Central memory CD4-positive, alpha-beta T cell (primary cell): Measurements from ENCODE around the gene GLT8D2.
"Not testable (repeated sequence)": the region's sequence is repeated elsewhere in the genome, so short reads cannot be mapped to it uniquely, and the experiment has no call there.

Source experiments
- DNase-seq: peaks from one replicate; pipeline ENCODE4 v3.0.0; 2022

The GLT8D2 gene

DNA sequence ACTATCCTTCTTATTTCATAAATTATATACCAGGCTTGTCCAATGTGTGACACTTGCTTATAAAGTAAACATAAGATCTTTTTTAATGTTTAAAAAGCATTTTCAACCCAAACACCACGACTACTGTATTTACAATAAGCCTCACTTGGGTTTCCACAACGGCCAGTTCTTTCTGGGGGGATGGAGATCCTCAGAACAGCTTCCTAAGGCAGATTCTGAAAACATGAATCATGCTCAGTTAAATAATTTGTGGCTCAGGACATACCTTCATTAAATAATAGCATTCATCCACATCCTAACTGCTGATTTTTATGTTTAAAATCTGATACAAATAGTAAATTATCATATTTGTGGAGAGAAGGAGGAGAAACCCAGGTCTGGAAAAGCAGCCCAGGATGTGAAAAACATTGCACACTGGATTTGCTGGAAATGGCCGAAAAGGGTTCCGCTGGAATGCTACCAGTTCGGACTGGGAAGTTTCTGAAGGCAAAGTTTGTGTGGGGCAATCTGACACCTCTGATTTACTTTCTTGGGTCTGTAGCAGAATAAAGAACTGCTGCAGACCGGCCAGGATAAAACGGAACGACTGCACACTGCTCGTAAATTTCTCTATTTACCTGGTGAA is 597 bp downstream of the GLT8D2 start:
- no peak for DNase-seq

DNA sequence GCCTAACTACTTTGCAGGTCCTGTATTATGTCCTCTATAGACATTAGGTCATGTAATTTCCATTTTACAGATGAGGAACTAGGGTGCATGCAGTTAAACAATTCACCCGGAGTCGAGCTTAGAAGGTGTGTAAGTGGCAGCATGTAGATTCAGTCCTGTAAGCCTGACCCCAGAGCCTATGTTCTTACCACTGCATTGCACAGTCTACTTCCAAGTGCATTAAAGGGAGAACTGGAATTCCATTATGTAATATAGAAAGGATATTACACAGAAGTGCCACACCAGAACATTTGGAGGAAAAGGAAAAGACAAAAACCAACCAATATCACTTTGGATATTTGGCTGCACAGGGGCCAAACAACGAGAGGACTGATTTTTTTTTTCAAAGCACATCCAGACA is 1.2 kb downstream of the GLT8D2 start:
- DNase-seq = no peak

DNA sequence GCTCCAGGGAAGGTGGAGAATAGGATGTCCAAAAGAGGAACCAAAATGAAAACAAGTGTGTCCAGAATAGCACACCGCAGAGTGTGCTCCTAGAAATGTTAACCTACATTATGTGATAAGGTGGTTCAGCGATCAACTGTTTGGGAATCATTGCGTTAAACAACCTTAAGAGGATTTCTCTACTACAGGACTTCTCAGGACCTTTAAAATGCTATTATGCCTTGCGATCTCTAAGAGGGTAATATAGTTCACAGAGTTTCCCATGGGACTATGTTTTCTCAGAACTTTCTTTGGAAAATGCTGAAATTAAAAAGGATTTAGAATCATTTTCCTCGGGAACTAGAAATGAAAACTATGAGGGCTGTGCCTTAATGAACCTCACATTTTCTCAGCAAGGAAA is 1.8 kb downstream of the GLT8D2 start:
- no peak for DNase-seq

DNA sequence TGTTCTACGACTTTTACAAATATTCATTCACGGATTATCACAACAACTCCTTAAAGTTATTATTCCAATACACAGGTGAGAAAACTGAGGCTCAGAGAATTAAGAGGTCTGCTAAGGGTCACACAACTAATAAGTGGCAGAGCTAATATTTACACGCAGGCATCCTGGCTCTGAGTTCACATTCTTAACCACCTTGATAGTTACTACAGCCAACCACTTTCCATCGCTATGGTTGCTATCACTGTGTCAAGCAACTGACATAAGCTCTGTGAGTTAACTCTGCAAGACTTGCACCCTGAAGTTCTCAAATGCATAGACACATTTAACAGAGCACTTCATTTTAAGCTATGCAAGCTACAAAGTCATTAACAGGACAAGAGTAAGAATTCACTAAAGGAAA is 3.7 kb downstream of the GLT8D2 start:
- no peak for DNase-seq

DNA sequence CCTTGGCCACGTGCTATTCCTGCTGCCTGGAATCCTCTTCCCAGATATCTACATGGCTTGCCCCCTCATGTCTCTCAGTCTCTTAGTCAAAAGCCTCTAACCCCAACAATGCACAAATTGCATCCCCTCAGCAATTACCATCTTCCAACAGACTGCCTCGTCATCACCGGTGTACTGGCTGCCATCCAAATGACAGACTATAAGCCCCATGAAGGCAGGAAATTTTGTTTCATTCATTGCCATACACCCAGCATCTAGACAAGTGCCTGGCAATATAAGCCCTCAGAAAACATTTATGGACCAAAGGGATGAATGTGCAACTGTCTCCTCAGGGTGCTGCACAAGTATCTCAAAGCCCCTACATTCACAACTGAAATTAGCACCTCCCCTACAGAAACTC is 5.8 kb downstream of the GLT8D2 start:
- no peak for DNase-seq

DNA sequence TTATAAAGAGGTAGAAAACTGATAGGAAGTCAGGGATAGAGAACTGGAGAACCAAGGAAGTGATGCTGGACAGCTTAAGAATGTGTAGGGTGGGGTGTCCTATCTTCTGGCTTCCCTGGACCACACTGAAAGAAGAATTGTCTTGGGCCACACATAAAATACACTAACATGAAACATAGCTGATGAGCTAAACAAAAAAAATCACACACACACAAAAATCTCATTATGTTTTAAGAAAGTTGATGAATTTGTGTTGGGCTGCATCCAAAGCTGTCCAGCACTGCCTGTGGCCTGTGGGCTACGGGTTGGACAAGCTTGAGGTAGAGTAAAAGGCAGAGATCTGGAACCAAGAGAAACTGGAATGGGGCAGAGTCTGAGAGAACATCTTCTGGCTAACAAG is 7.4 kb downstream of the GLT8D2 start:
- no peak for DNase-seq

DNA sequence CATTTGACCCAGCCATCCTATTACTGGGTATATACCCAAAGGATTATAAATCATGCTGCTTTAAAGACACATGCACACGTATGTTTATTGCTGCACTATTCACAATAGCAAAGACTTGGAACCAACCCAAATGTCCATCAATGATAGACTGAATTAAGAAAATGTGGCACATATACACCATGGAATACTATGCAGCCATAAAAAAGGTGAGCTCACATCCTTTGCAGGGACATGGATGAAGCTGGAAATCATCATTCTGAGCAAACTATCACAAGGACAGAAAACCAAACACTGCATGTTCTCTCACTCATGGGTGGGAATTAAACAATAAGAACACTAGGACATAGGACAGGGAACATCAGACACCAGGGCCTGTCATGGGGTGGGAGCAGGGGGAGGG is 10.2 kb downstream of the GLT8D2 start:
- DNase-seq = not testable (repeated sequence)

DNA sequence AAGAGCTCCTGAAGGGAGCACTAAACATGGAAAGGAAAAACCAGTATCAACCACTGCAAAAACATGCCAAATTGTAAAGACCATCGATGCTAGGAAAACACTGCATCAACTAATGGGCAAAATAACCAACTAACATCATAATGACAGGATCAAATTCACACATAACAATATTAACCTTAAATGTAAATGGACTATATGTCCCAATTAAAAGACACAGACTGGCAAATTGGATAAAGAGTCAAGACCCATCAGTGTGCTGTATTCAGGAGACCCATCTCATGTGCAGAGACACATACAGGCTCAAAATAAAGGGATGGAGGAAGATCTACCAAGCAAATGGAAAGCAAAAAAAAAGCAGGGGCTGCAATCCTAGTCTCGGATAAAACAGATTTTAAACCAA is 13.8 kb downstream of the GLT8D2 start:
- DNase-seq = not testable (repeated sequence)

DNA sequence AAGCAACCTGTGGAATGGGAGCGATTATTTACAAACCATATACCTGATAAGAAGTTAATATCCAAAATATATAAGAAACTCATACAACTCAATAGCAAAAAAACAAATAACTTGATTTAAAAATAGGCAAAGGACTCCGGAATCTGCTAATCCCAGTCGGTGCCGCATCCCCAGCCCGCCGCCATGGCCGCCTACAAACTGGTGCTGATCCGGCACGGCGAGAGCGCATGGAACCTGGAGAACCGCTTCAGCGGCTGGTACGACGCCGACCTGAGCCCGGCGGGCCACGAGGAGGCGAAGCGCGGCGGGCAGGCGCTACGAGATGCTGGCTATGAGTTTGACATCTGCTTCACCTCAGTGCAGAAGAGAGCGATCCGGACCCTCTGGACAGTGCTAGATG is 19.4 kb downstream of the GLT8D2 start:
- not testable (repeated sequence) for DNase-seq

DNA sequence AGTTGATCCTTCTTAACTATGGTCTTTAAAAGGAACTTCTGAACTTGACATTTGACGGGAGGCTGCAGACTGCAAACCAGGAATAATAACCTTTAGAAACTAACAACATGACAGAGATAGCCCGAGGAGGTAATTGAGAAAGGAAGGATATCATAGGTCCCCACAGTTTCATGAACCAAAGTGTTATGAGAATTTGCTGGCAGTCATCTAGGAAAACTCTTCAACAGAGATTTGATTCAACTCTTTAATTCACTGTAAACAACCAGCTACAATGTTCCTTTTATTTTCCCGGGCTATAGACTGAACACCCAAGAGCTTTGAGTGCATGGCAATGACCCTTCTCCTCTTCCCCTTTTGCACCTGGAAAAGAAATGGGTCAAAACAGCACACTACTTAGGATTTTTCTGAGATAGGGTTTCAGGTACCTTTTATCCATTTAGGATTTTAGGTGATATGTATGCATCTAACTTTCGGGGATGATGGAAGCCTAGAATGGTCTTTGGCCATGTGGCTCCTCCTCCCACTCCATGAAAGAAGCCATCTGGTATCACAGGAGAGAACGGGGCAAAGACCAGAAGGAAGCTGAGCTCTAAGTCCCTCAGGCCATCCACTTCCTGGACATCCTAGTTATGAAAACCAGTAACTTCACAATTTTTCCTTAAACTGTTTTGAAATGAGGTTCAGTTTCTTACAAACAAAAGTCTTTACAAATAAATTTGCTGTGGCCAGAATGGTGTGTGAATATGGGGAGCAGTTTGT is 23.0 kb downstream of the GLT8D2 start:
- DNase-seq = no peak

DNA sequence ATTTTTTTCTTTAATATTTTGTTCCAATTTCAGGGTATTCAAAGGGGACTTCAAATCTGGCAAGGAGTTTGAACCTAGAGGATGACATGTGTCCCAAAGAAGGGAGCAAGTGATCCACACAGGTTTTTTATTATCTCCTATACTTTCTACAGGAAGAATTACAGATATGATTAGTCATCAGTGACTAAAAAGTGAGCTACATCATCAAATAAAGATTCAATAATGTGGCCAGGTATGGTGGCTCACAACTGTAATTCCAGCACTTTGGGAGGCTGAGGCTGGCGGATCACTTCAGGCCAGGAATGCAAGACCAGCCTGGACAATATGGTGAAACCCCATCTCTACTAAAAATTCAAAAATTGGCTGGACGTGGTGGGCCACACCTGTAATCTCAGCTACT is 24.2 kb downstream of the GLT8D2 start:
- no peak for DNase-seq

DNA sequence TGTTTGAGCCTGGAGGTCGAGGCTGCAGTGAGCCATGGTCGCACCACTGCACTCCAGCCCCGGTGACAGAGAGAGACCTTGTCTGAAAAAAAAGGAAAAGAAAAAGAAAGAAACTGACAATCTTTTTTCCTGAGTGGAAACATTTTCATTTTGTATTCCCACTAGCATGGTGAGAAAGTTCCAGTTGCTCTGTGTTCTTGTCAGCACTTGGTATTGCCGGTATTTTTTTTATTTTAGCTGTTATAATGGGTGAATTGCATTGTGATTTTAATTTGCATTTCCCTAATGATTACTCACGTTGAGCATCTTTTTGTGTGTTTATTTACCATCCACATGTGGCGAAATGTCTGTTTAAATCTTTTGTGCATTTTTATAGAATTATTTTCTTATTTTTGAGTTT is 25.6 kb downstream of the GLT8D2 start:
- DNase-seq = no peak

DNA sequence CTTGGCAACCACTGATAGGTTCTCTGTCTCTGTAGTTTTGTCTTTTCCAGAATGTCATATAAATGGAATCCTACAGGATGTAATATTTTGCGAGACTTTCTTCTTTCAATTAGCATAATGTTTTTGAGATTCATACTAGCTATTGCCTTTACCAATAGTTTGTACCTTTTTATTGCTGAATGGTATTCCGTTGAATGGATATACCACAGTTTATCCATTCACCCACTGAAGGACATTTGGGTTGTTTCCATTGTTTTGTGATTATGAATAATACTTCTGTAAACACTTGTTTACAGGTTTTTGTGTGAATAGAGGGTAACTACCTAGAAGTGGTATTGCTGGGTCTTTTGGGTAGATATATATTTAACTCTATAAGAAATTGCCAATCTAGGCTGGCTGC is 26.3 kb downstream of the GLT8D2 start:
- DNase-seq = no peak

DNA sequence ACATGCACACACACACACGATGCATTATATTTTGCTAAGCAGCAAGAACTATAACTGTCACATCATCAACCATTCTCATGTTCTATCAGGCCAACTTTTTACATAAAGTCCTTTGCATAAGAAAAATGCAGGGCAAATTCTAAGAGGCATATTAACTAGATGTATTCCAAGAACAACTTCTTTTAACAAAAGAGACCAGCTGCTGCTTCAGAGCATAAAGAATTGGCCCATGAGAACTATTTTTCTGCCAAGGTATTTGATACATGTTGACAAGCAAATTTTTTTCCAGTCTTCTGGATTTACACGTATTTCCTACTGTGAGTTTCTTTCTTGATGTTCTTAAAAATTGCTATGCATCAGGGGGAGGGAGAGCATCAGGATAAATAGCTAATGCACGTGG is 27.2 kb downstream of the GLT8D2 start:
- no peak for DNase-seq

DNA sequence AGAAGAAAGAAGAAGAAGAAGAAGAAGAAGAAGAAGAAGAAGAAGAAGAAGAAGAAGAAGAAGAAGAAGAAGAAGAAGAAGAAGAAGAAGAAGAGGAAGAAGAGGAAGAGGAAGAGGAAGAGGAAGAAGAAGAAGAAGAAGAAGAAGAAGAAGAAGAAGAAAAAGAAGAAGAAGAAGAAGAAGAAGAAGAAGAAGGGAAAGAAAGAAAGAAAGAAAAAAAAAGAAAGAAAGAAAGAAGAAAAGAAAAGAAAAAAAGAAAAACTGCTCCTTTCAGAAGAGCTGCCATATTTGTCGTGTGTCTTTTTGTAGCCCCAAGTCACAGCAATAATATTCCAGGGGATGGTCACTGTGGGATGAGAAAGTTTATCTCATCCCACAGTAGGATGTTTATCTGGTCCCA is 28.1 kb downstream of the GLT8D2 start:
- not testable (repeated sequence) for DNase-seq

DNA sequence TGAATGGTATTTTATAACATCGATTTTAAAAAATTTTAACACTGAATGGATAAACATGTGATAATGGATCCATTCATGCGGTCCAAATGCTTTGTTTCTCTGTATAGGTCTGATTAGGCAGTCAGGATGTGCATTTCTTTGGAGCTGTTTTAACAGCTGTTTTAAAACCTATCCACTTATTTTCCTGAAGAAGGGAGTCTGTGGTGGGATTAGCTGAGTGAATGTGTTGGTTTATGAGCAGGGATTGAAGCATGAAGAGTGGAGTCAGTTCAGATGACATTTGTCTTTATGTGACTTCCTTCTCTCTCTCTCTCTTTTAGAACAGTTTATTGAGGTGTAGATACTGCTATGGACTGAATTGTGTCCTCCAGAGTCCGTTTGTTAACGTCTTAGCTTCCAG is 37.7 kb downstream of the GLT8D2 start:
- DNase-seq = no peak

DNA sequence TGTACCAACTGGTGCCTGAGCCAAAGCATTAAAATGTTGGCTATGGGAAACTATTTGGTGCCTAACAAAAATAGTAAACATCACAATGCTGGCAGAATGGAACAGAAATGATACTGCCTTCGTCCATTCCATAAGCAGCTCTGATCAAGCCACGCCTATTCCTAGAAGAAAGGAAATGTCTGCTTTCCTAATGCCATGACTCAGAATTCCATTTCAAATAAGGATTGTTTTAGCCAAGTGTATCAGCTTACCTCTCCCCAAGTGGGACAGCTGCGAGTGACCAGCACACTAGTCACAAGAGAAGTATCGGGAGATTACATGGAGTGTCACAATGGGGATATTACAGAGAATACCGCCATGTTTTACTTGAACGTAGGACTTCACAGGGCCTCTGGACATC is 38.7 kb downstream of the GLT8D2 start:
- no peak for DNase-seq

DNA sequence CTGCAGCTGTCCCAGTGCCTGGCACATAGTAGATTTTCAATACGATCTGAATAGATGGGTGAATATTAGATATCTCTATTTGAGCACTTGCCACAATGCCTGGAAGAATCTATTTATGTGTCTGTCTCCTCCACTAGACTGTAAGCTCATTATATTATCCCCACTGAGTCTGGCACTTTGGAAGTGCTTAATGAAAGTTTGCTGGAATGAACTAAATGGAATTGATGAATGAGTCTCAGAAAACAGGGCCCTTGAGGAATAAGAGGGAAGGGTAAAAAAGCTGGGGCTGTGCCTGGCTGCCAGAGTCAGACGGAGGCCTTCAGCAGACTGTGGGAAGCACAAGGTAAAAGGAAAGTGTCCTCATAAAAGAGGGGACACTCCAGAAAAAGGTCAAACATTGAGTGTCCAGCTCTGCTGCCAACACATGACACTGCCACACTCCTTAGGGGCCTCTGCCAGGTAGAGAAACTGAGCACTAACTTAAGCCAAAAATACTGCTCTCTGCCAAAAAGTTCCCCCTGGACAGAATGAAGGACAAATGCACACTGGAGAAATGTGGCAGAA is 39.3 kb downstream of the GLT8D2 start:
- no peak for DNase-seq

DNA sequence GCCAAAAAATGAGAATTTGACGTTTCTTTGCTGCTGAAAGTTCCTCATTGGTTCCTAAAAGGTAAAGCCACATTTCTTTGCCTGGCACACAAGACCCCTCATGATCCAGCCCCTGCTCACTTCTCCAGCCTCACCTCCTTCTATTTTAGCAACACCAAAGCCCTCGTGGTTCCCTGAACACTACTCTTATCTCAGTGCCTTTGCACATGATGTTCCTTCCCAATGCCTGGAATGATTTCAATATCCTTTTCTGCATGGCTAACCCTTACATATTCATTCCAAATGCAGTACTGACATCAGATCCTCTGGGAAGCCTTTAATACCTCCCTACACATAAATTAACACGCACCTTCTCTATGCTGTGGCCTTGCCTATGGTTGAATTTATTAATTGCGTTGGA is 39.9 kb downstream of the GLT8D2 start:
- no peak for DNase-seq

DNA sequence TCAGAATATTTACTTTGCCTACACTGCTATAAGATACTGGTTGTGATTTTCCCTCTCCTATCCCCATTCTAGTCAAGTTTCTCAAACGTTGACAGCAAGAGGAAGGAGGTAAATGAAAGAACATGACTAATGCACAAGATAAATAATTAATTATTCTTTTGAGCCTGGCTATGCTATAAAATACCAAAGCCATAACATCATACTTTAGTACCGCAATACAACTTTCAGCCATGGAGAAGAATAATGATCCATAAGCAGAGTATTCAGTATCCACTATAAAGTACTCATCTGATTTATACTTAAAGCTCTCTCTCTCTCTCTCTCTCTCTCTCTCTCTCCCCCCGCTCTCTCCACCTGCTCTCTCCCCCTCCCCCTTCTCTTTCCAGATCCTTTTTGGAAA is 43.1 kb downstream of the GLT8D2 start:
- DNase-seq = no peak

DNA sequence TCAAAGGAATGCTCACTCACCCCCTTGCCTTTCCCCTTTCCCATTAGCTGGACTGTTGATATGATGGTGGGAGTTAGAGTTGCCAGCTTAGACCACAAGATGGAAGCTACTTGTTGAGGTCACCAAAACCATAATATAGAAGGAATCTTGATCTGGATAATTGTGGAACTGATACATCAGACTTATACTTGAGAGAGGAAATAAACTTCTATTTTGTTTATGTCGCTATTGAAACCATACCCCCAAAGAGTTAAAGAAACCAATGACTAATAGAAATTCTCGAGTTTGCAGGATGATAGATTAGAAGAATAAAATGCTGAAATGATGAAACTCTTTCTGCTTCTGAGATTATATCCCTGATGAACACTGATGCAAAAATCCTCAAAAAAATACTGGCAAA is 46.4 kb downstream of the GLT8D2 start:
- no peak for DNase-seq

DNA sequence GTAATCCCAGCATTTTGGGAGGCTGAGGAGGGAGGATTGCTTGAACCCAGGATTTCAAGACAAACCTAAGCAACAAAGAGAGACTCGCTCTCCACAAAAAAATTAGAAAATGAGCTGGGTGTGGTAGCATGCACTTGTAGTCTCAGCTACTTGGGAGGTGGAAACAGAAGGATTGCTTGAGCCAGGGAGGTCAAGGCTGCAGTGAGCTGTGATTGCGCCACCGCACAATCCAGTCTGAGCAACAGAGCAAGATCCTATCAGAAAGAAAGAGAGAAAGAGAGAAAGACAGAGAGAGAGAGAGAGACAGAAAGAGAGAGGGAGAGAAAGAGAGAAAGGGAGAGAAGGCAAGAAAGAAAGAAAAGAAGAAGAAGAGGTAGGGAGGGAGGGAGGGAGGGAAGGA is 47.3 kb downstream of the GLT8D2 start:
- DNase-seq = no peak

DNA sequence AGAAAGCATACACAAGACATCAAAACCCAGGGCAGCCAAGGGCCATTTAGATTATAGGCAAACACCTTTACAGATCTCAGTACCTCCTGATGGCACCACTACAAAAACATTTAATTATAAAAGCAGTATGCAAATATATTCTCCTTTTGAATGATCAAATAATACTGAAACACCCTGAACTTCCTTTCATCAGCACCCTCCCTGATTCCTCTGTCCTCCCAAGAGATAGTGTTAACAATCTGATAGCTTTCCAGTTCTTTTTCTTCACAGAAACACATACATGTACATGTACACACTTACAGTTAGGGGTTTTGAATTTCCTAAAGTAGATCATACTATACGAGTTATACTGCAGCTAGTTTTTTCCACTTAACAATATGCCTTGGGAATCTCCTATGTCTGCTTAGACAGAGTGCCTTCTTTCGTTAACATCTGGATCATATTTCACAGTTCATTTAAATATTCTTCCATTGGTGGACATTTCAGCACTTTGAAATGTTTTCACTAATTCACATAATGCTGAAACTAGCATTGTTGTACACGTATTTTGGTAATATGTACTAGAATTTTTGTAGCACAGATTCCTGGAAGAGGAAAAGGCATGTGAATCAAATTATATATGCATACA is 49.1 kb downstream of the GLT8D2 start:
- no peak for DNase-seq

DNA sequence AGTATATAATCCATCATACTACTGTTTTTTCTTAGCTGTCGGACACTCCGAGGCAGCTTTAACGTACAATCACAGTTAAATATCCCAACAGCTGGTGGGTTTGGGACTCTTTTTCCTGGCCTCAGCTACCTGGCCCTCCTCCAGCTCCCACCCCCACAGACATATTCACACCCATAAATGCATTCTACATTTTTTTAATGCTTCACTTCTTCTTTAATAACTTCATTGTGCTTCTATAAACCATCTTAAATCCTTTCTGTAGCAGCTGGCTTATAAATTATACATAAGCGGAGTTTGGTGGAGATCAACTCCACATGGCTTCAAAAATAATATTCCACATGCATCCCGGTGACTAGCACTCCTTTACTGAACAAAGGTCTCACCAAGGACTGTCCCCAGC is 51.0 kb downstream of the GLT8D2 start:
- DNase-seq = no peak
